PC-3 (cell line): ENCODE measurements around the gene ZC3H6. TPM values are rescaled to one million over a fixed set of nuclear protein-coding genes. Genes with fewer than 3 reads are reported as not detected.

ENCODE experiments used
- ATAC-seq: fragments of 200-7000 bp; cut with Tn5 transposase; 2 replicates; pipeline ENCODE4 v1.9.1; 2020; ENCODE audit warnings: mild to moderate bottlenecking, moderate library complexity
- BruUV-seq: library from RNA; stranded (reverse); fragments of 400-500 nt; replicated peaks from 2 replicates; lab custom pipeline; 2021; lab: Mats Ljungman, UMichigan
- CTCF ChIA-PET: fragments of 300-600 bp; sonication (Branson Sonifier 250); formaldehyde crosslinking; loops from one replicate; lab custom pipeline; 2022; ENCODE audit warnings: antibody characterized with exemption; lab: Charles Lee
- POLR2A ChIA-PET: fragments of 300-600 bp; sonication (Branson Sonifier 250); formaldehyde crosslinking; loops from one replicate; lab custom pipeline; 2022; ENCODE audit warnings: antibody characterized with exemption; ENCODE audit not compliant: unreplicated experiment; lab: Charles Lee
- DNase-seq: peaks from one replicate; pipeline ENCODE4 v3.0.0-alpha.2; 2015
- H2AFZ ChIP-seq: fragments of 300-600 bp; sonication (generic); 2 replicates; pipeline ENCODE4 v1.6.0; 2016; ENCODE audit warnings: antibody characterized with exemption, low read length
- H3F3A ChIP-seq: fragments of 300-600 bp; sonication (generic); one replicate; pipeline ENCODE4 v1.6.0; 2017; ENCODE audit warnings: antibody characterized with exemption, low read length, control low read depth, mild to moderate bottlenecking; ENCODE audit not compliant: unreplicated experiment
- H3K27ac ChIP-seq: fragments of 300-600 bp; sonication (generic); 2 replicates; pipeline ENCODE4 v1.5.1; 2016; ENCODE audit warnings: mild to moderate bottlenecking, low read length
- H3K27me3 ChIP-seq: fragments of 300-600 bp; sonication (generic); 2 replicates; pipeline ENCODE4 v1.6.1; 2016; ENCODE audit warnings: low read length, mixed read lengths
- H3K36me3 ChIP-seq: fragments of 300-600 bp; sonication (generic); 2 replicates; pipeline ENCODE4 v1.6.1; 2016; ENCODE audit warnings: low read depth, mixed run types, low read length, mixed read lengths
- H3K4me1 ChIP-seq: fragments of 300-600 bp; sonication (generic); 2 replicates; pipeline ENCODE4 v1.5.1; 2016; ENCODE audit warnings: low read length; ENCODE audit not compliant: insufficient read depth
- H3K4me2 ChIP-seq: fragments of 300-600 bp; sonication (generic); 2 replicates; pipeline ENCODE4 v1.6.0; 2016; ENCODE audit warnings: low read length
- H3K4me3 ChIP-seq: fragments of 300-600 bp; sonication (generic); 2 replicates; pipeline ENCODE4 v1.5.1; 2016; ENCODE audit warnings: mild to moderate bottlenecking, low read length, mixed read lengths
- H3K79me2 ChIP-seq: fragments of 300-600 bp; sonication (generic); 2 replicates; pipeline ENCODE4 v1.6.1; 2017; ENCODE audit warnings: low read length, mixed read lengths
- H3K9ac ChIP-seq: fragments of 300-600 bp; sonication (generic); 2 replicates; pipeline ENCODE4 v1.6.0; 2016; ENCODE audit warnings: mild to moderate bottlenecking, low read length
- H3K9me2 ChIP-seq: fragments of 300-600 bp; sonication (generic); replicated peaks from 2 replicates; pipeline ENCODE4 v1.6.1; 2016; ENCODE audit warnings: mixed run types, low read length, mixed read lengths
- H3K9me3 ChIP-seq: fragments of 300-600 bp; sonication (generic); 2 replicates; pipeline ENCODE4 v1.6.1; 2016; ENCODE audit warnings: low read length, mixed read lengths
- H4K20me1 ChIP-seq: fragments of 300-600 bp; sonication (generic); 2 replicates; pipeline ENCODE4 v1.6.1; 2016; ENCODE audit warnings: low read length, mixed read lengths
- CTCF ChIP-seq: fragments of 300-600 bp; sonication (generic); conservative IDR thresholded peaks from 2 replicates; pipeline ENCODE4 v1.5.1; 2017; ENCODE audit warnings: antibody characterized with exemption, low read depth, mild to moderate bottlenecking, low read length
- EZH2 ChIP-seq: fragments of 300-600 bp; sonication (generic); IDR thresholded peaks from one replicate; pipeline ENCODE4 v1.6.1; 2017; ENCODE audit warnings: antibody characterized with exemption, mild to moderate bottlenecking, low read length; ENCODE audit not compliant: unreplicated experiment
- EZH2phosphoT487 ChIP-seq: fragments of 300-600 bp; sonication (generic); IDR thresholded peaks from 2 replicates; pipeline ENCODE4 v1.6.1; 2018; ENCODE audit warnings: mild to moderate bottlenecking, antibody characterized with exemption, low read length, borderline replicate concordance
- intact Hi-C: fragments of 100-400 bp; cut with micrococcal nuclease; formaldehyde crosslinking; loops from 2 replicates; pipeline ENCODE4 v1.9.0; 2023
- total RNA-seq: library from RNA; depleted of rRNA; stranded (reverse); fragments of >200 nt; gene quantifications from 2 replicates; pipeline ENCODE4 v1.2.3, GENCODE V29; 2014

Gene ZC3H6
- total RNA-seq, 1 experiment from 2014 or later, result 1.3 TPM

DNA sequence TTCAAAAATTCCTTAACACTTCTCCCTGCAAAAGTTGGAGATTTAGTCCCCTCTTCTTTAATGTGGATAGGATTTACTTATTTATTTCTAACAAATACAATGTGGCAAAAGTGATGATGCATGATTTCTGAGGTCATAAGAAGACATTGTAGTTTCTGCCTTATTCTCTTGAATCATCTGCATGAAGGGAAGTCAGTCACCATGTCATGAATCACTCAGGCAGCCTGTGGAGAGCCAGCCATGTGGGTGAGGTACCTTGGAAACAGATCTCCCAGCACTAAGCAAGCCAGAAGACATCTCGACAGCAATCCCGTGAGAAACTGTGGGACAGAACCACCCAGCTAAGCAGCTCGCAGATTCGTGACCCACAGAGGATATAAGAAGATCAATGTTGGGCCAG is 17.8 kb upstream of the ZC3H6 start:
- BruUV-seq, result no TSS peak
- DNase-seq, result peak; percentile 16
- Histone ChIP-seq H3K27me3 (no peaks in the 10 kb centered on the region), H3K9me2 (no peaks in the 10 kb centered on the region), H3K4me1 (peaks cover 16% of the 10 kb centered on the region), H3K79me2 (peaks cover 22% of the 10 kb centered on the region), H2AFZ (no peak overlapping the region), H3K4me3 (no peak overlapping the region), H3K9ac (no peak overlapping the region), H3K36me3 (no peaks in the 10 kb centered on the region), H3F3A (no peaks in the 10 kb centered on the region), H4K20me1 (no peaks in the 10 kb centered on the region), H3K4me2 (no peak overlapping the region), H3K9me3 (no peaks in the 10 kb centered on the region), H3K27ac (no peak overlapping the region)
- intact Hi-C loops, result loop anchor here (5.0 to 10.0 kb wide), 4 partner anchors 135 to 373 kb away; partner anchors contain the start of genes ANAPC1, CHCHD5 and RGPD8
- no peak for ATAC-seq
- POLR2A ChIA-PET, result no interaction called here
- no peak for TF ChIP-seq EZH2phosphoT487
- TF ChIP-seq EZH2, result no peak
- no peak for TF ChIP-seq CTCF
- CTCF ChIA-PET, result no interaction called here

DNA sequence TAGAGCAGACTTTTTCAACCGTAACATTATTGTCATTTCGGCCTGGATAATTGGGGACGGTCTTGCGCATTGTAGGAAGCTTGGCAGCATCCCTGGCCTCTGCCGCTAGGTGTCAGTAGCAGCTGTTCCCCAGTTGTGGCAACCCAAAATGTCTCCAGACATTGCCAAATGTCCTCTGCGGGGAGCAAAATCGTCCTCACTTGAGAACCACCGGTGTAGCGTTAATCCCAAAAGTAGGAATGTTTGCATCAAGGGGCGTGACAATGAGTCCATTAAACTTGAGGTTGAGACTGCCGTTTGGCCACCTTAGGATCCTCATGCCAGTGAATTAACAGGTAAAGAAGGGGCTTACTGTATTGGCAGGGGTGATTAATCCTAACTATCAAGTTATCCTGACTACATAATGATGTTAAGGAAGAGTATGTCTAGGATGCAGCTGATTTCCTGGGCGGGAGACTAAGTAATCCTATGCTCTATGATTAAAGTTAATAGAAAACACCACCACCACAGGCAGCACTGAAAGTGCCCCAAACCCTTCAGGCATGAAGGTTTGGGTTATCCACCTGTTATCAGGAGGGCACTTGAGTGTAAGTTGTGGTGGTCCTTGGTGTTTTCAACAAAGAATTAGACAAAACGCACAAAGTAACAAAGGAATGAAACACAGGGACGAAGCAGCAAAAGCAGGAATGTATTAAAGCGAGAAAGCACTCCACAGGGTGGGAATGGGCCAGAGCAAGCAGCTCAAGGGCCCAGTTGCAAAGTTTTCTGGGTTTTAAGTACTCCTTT is 15.7 kb upstream of the ZC3H6 start:
- H3K9me2 ChIP-seq, result no peaks in the 10 kb centered on the region
- POLR2A ChIA-PET, result no interaction called here

More for the DNA sequence above, 15.7 kb upstream of the ZC3H6 start:
- peak; percentile 98 for TF ChIP-seq CTCF
- TF ChIP-seq EZH2, result no peak
- peak; percentile 87 for DNase-seq
- H4K20me1 ChIP-seq, result no peaks in the 10 kb centered on the region
- no peaks in the 10 kb centered on the region for H3F3A ChIP-seq
- H3K27me3 ChIP-seq, result no peaks in the 10 kb centered on the region
- H3K4me3 ChIP-seq, result peak overlapping the region; percentile 58
- CTCF ChIA-PET, result interaction anchor here (0.6 to 1.1 kb wide), 2 partner anchors 174 to 273 kb away, joined by 3 to 7 read pairs; partner anchors contain the start of gene RGPD8
- peaks cover 4% of the 10 kb centered on the region for H3K4me1 ChIP-seq
- ATAC-seq, result peak; percentile 59
- peak overlapping the region; percentile 87 for H3K4me2 ChIP-seq
- no peaks in the 10 kb centered on the region for H3K9me3 ChIP-seq
- H2AFZ ChIP-seq, result peak overlapping the region; percentile 99
- no peak overlapping the region for H3K9ac ChIP-seq
- H3K36me3 ChIP-seq, result no peaks in the 10 kb centered on the region
- no TSS peak for BruUV-seq
- no peak overlapping the region for H3K27ac ChIP-seq
- intact Hi-C loops, result loop anchor here (5.0 to 10.0 kb wide), 4 partner anchors 137 to 375 kb away; partner anchors contain the start of genes ANAPC1, CHCHD5 and RGPD8
- H3K79me2 ChIP-seq, result peaks cover 1% of the 10 kb centered on the region
